ENCODE results near the gene DROSHA.
"Not testable (repeated sequence)": the region's sequence is repeated elsewhere in the genome, so short reads cannot be mapped to it uniquely, and the experiment has no call there.

The DROSHA gene

DNA sequence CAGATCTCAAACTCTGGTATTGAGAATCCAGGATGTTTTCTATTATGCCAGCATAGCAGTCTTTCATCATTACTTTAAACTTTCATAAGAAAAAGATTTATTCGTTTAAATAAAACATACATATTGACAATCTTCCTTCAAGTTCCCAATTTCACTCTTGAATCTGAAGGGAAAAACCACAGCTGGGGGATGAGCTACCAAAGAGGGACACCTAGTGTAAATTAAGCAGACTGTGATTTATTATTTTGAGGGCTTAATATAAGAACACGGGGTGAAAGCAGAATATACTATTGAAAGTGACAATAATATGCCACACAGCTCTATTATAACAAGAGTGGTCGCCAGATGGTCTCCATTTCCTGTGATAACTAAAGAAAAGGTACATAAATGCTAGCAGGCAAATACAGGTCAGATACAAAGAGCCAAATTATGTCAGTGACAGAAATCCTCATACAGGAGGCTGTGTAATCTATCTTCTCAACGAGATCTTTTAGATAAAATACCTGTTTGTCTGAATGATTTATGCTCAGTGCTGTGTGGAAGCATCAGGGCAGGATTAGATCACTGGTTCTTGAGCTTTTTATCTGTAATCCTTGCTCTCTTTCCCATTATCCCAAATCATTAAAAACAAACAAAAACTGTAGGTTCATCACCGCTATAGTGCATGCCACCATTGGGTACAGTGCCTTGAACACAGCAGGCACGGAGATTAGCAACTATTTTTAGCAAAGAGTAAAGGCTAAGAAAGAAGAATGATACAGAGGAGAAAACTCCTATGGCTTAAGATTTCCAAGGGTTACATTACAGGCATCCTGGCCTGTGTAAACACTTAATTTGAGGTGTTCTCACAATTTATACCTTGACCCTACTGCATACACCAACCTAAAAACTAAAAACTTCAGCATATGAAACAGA, 116.6 kb downstream of the DROSHA start:
- DNase-seq: peak; percentile 62 to 74

GRCh38 chr5:31413030-31413812, 118.7 kb downstream of the DROSHA start:
- DNase-seq: no peak

GRCh38 chr5:31412324-31412723, 119.6 kb downstream of the DROSHA start:
- DNase-seq: no peak

- DNase-seq: no peak
These were observed 121.8 kb downstream of the DROSHA start for GRCh38 chr5:31410089-31410488.

DNA sequence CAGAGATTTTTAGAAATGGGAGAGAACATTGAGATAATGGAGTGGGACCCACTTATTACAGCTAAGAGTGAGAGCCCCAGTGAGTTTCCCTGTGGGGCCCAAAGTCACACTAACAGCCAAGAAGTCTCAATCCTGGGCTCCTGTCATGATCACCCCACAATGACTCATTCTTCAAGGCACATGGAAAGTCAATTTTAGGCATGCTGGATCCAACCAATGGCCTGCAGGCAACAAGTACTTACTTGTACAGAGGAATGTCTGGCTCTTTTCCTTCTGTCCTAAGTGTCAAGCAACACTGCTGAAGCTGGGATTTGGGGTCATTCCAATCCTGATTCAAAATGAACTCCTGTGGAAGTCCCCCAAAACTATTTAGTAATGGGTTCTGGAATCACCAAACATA, 123.1 kb downstream of the DROSHA start:
- no peak for DNase-seq

- no peak for DNase-seq
These were observed 123.8 kb downstream of the DROSHA start for GRCh38 chr5:31407921-31408693.

GRCh38 chr5:31404325-31404724, 127.6 kb downstream of the DROSHA start:
- no peak for DNase-seq

- DNase-seq: no peak
These were observed 130.2 kb downstream of the DROSHA start for GRCh38 chr5:31401691-31402090.

DNA sequence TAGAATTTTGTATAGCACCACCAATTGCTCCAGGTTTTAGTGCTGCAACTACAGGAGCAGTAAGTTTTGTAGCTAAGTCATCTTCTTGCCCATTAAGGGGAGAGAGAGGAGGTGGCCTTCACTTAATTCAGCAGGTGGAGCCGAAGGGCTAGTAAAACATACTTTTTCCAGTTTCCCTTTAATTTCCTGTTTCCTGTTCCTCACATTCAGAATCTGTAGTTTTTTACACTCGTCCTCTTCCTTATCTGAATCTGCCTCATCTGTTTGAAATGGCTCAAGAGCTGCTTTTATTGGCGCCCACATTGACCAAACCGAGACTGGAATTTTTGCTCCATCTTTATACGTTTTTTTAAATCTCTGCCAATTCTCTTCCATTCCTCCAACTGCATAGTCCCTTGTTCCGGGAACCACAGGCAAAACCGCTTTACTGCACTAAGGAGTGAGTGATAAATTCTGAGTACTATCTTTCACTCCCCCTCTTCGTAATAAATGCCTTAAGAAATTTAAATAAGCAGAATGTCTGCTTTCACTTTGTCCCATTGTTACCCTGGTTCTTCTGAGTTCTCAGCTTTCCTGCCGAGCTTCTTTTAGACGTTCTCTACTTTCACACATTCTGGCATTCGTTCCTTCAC, 133.9 kb downstream of the DROSHA start:
- DNase-seq: no peak

- no peak for DNase-seq
These were observed 135.1 kb downstream of the DROSHA start for GRCh38 chr5:31396611-31397295.

DNA sequence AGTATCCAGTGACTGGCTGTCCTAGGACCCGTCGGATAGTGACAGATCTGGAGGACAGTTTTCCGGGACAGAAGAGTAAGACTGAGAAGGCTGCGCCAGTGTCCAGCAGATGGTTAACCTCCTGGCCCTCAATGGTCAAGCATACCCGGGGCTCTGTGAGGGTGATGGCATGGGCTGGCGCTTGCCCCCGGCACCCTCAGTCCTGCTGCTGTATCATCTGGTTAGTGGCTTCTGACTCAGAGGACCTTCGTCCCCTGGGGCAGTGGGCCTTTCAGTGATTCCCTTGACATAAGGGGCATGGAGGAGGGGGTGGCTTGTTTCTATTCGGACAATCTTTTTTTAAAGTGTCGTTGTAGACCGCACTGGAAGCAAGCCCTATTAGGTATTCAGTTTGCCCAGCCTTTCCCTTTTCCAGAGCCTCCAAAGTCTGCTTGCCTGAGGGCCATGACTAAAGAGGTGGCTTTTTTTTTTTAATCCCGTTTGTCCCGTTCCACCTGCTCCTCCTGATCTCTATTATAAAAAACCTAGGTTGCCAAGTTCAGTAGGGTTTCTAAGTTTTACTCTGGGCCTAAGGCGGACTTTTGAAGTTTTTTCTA, 136.3 kb downstream of the DROSHA start:
- not testable (repeated sequence) for DNase-seq

DNA sequence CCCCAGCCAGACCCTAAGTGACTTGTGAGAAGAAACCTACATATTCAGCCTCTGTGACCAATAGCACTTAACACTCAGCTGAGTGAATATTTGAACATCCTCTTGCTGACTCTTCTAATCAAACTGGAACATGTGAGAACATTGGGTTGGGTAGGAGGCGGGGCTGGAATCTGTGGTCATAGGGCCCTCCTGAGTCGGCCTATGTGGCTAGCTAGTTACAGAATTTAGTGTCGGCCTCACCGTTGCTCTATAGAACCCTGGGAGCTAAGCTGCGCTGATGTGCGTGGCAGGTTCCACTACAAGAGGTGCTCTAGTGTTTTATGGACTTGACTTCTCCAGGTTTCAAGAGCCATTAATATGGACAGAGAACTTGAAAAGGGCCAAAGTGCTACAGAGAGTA, 138.8 kb downstream of the DROSHA start:
- DNase-seq: no peak

DNA sequence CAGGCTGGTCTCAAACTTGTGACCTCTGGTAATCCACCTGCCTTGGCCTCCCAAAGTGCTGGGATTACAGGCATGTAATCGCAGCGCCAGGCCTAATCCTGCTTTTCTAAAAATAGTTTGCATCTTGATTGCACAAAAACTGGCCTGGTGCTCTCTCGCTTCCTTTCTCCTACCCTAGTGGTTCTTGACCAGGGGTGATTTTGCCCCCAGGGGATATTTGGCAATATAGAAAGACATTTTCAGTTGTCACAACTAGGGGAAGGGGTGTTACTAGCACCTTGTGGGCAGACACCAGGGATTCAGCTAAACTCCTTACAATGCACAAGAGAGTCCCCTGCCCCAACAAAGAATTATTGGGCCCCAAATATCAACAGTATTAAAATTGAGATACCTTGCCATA, 139.8 kb downstream of the DROSHA start:
- DNase-seq: no peak

- DNase-seq: no peak
These were observed 141.6 kb downstream of the DROSHA start for GRCh38 chr5:31390256-31390655.

- no peak for DNase-seq
These were observed 145.9 kb downstream of the DROSHA start for GRCh38 chr5:31385774-31386537.

- no peak for DNase-seq
These were observed 148.2 kb downstream of the DROSHA start for GRCh38 chr5:31383734-31384133.

GRCh38 chr5:31382051-31382878, 149.6 kb downstream of the DROSHA start:
- no peak for DNase-seq

DNA sequence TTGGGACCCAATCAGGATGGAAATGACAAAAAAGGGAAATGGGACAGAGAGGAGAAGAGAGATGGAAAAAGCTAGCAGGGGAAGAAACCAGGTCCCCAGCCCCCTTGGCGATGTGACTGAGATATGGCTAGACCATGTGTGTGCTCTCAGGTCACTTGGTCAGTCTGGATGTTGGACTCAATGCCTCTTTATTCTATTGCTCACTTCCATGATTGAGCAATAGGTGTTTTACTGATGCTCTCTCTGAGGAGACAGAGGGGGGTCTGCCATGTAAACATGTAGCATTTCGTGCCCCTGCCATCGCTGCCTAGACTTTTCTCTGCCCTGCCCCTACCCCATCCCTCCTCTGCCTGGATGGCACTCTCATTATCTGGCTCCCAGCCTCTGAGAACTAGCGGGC, 150.6 kb downstream of the DROSHA start:
- no peak for DNase-seq

DNA sequence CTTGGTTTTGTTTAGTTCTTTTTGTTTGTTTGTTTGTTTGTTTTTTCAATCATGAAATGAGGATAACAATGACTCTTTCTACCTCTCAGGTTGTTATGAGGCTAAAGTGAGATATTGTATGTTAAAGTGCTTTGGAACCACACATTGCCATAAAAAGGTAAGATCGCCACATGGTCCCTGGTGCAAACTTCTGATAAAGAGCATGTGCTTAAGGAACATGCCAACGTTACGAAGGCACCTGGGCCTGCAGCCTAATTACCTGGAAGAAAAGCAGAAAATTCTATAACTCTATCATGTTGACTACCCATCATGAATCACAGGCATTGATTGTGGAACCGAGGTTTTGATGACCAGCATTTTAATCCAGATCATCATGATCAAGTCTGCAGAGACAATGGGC, 151.8 kb downstream of the DROSHA start:
- DNase-seq: no peak

DNA sequence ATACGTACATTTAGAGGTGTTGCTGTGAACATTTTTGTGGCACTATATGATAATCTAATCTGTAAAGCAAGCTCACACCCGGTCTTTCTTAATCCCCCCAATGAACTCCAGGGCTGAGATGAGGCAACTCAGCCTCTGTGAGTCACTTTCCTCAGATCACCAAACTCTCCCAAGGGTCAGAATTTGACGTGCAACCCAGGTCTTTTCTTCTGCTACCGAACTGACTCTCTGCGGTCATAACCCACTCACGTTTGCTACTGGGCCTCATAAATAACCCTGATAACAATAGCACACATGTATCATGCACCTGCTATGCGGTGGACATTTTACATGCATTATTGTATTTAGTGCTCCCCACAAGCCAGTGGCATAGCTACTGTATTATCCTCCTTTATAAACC, 153.1 kb downstream of the DROSHA start:
- no peak for DNase-seq

Data from NCI-H2081 (cell line).